Measurements from ENCODE around the gene HDAC4. TPM values are rescaled to one million over a fixed set of nuclear protein-coding genes. Genes with fewer than 3 reads are reported as not detected.

HDAC4 gene
- polyA plus RNA-seq, 1 donor (not counting 4 experiments of a cell fraction or from before 2014, with no cell fraction given), result 2.9 TPM

DNA sequence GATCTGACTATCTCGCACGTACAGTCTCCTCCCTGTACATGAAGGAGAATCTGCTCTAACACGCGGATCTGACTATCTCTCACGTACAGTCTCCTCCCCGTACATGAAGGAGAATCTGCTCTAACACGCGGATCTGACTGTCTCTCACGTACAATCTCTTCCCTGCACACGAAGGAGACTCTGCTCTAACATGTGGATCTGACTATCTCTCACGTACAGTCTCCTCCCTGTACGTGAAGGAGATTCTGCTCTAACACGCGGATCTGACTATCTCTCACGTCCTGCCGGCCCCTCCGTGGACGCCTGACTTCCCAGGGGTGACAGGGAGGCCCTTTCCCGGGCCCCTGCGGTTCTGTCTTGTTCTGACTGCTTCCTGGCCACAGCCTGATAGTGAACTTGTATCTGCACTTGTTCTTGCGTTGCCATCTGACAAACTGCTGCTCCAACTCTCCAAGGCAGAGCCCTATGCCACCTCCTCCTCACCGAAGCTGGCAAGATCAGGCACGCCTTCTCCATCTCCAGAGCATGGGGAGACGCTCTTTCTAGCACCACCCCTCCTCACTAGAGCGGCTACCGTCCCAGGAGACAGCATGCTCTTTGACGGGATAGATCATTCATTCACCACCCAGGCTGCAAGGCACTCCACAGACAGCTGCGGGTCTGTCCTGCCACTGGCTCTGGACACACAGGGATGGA lies 314.3 kb downstream of the HDAC4 start:
- TF ChIP-seq, protein P1, sequence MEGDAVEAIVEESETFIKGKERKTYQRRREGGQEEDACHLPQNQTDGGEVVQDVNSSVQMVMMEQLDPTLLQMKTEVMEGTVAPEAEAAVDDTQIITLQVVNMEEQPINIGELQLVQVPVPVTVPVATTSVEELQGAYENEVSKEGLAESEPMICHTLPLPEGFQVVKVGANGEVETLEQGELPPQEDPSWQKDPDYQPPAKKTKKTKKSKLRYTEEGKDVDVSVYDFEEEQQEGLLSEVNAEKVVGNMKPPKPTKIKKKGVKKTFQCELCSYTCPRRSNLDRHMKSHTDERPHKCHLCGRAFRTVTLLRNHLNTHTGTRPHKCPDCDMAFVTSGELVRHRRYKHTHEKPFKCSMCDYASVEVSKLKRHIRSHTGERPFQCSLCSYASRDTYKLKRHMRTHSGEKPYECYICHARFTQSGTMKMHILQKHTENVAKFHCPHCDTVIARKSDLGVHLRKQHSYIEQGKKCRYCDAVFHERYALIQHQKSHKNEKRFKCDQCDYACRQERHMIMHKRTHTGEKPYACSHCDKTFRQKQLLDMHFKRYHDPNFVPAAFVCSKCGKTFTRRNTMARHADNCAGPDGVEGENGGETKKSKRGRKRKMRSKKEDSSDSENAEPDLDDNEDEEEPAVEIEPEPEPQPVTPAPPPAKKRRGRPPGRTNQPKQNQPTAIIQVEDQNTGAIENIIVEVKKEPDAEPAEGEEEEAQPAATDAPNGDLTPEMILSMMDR (optimal IDR thresholded peaks at IDR 0.05 in 1 of 3, IDR thresholded peaks at IDR 0.05 in 1 of 3, conservative IDR thresholded peaks at IDR 0.05 in 1 of 3; ENCODE audit: extremely low read depth in 1 of 3, insufficient read depth in 2 of 3, low read length in 3 of 3), result no peak
- no peak for TF ChIP-seq EZH2 (IDR thresholded peaks at IDR 0.05; ENCODE audit: low read length)
- Histone ChIP-seq H3K9me3 (ENCODE audit: control insufficient read depth, low read depth, low read length) (no peaks in the 10 kb centered on the region), H3K36me3 (ENCODE audit: control insufficient read depth in 2 of 2, extremely low read depth in 1 of 2, insufficient read depth in 2 of 2, low read length in 2 of 2) (peaks cover 0 to 2% of the 10 kb centered on the region in 2 experiments), H3K9ac (ENCODE audit: control insufficient read depth, extremely low read depth, insufficient read depth, low read length) (peak overlapping the region; percentile 61), H3K9me1 (ENCODE audit: control insufficient read depth, extremely low read depth, insufficient read depth, low read length) (no peaks in the 10 kb centered on the region), H3K4me2 (ENCODE audit: control insufficient read depth, extremely low read depth, insufficient read depth, low read depth, low read length) (peak overlapping the region; percentile 79), H2AFZ (ENCODE audit: control insufficient read depth, low read length) (peak overlapping the region; percentile 80), H4K20me1 (ENCODE audit: control insufficient read depth, extremely low read depth, insufficient read depth, low read length) (peaks cover 5% of the 10 kb centered on the region), H3K27me3 (ENCODE audit: control insufficient read depth, extremely low read depth, insufficient read depth, low read length) (peaks cover 7% of the 10 kb centered on the region), H3K79me2 (ENCODE audit: control insufficient read depth, insufficient read depth, low read length) (no peaks in the 10 kb centered on the region), H3K4me1 (ENCODE audit: control insufficient read depth, extremely low read depth, insufficient read depth, low read length) (peaks cover 19% of the 10 kb centered on the region), H3K4me3 (ENCODE audit: control insufficient read depth in 2 of 3, extremely low read depth in 1 of 3, insufficient read depth in 2 of 3, low read depth in 1 of 3, low read length in 3 of 3) (peak overlapping the region in 2 of 3 experiments; percentile 25 to 51), H3K27ac (ENCODE audit: control insufficient read depth, insufficient read depth, low read length) (peak overlapping the region; percentile 31)
- peak; percentile 94 for FAIRE-seq
- DNase-seq (ENCODE audit: low read depth, low spot score), result no peak
- dilution Hi-C loops (cut with MboI; ENCODE audit: extremely low pct_ligation_motif_present, low sequenced_read_pairs), result no loop called here

DNA sequence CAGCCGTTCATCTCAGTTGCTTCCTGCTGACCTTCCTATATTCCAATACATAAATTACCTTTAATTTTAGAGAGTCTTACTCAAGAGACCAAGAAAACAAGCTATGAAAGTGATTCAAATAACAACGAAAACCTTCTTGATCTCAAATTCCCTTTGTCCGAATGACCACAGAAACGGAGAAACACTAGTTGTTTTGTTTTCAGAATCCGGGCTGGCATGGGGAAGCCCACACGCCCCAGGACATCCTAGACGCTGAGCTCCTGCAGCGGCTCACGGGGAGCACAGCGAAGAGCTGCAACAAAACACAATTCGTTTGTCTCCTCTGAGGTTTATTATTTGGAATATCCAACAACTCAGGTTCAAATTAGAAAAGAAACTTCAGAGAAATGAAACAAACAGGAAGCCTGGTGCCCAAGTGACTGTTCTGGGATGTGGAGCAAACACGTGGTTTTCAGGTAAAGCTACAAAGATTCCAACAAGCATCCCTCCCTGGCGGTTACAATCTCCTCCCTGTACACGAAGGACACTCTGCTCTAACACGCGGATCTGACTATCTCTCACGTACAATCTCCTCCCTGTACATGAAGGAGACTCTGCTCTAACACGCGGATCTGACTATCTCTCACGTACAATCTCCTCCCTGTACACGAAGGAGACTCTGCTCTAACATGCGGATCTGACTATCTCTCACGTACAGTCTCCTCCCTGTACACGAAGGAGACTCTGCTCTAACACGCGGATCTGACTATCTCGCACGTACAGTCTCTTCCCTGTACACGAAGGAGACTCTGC lies 315.4 kb downstream of the HDAC4 start:
- FAIRE-seq, result peak; percentile 63
- no peak for DNase-seq (ENCODE audit: low read depth, low spot score)
- H3K79me2 ChIP-seq (ENCODE audit: control insufficient read depth, insufficient read depth, low read length), result no peaks in the 10 kb centered on the region
- TF ChIP-seq, protein P1 (optimal IDR thresholded peaks at IDR 0.05 in 1 of 3, IDR thresholded peaks at IDR 0.05 in 1 of 3, conservative IDR thresholded peaks at IDR 0.05 in 1 of 3; ENCODE audit: extremely low read depth in 1 of 3, insufficient read depth in 2 of 3, low read length in 3 of 3), result no peak
- TF ChIP-seq EZH2 (IDR thresholded peaks at IDR 0.05; ENCODE audit: low read length), result no peak
- dilution Hi-C loops (cut with MboI; ENCODE audit: extremely low pct_ligation_motif_present, low sequenced_read_pairs), result no loop called here
- peak overlapping the region; percentile 13 for H2AFZ ChIP-seq (ENCODE audit: control insufficient read depth, low read length)
- peaks cover 19% of the 10 kb centered on the region for H3K4me1 ChIP-seq (ENCODE audit: control insufficient read depth, extremely low read depth, insufficient read depth, low read length)
- H3K36me3 ChIP-seq (ENCODE audit: control insufficient read depth in 2 of 2, extremely low read depth in 1 of 2, insufficient read depth in 2 of 2, low read length in 2 of 2), result peaks cover 0 to 1% of the 10 kb centered on the region in 2 experiments
- H3K4me2 ChIP-seq (ENCODE audit: control insufficient read depth, extremely low read depth, insufficient read depth, low read depth, low read length), result peak overlapping the region; percentile 54
- no peaks in the 10 kb centered on the region for H3K9me1 ChIP-seq (ENCODE audit: control insufficient read depth, extremely low read depth, insufficient read depth, low read length)
- peaks cover 5% of the 10 kb centered on the region for H4K20me1 ChIP-seq (ENCODE audit: control insufficient read depth, extremely low read depth, insufficient read depth, low read length)
- no peaks in the 10 kb centered on the region for H3K9me3 ChIP-seq (ENCODE audit: control insufficient read depth, low read depth, low read length)
- H3K9ac ChIP-seq (ENCODE audit: control insufficient read depth, extremely low read depth, insufficient read depth, low read length), result no peak overlapping the region
- no peak overlapping the region for H3K4me3 ChIP-seq (ENCODE audit: control insufficient read depth in 2 of 3, extremely low read depth in 1 of 3, insufficient read depth in 2 of 3, low read depth in 1 of 3, low read length in 3 of 3)
- peaks cover 7% of the 10 kb centered on the region for H3K27me3 ChIP-seq (ENCODE audit: control insufficient read depth, extremely low read depth, insufficient read depth, low read length)
- H3K27ac ChIP-seq (ENCODE audit: control insufficient read depth, insufficient read depth, low read length), result no peak overlapping the region
